ENCODE measurements around the gene WWC1.
"Not testable (repeated sequence)": the region's sequence is repeated elsewhere in the genome, so short reads cannot be mapped to it uniquely, and the experiment has no call there.

WWC1 gene

GRCh38 chr5:168415971-168416370, 124.5 kb downstream of the WWC1 start:
- no peak for DNase-seq

GRCh38 chr5:168417731-168418429, 126.4 kb downstream of the WWC1 start:
- no peak for DNase-seq

- no peak for DNase-seq
Observed at GRCh38 chr5:168420461-168420860, 129.0 kb downstream of the WWC1 start.

GRCh38 chr5:168422431-168422830, 131.0 kb downstream of the WWC1 start:
- no peak for DNase-seq

- no peak for DNase-seq
Observed at GRCh38 chr5:168423478-168423877, 132.0 kb downstream of the WWC1 start.

- no peak for DNase-seq
Observed at GRCh38 chr5:168423971-168424370, 132.5 kb downstream of the WWC1 start.

- no peak for DNase-seq
Observed at GRCh38 chr5:168424594-168425323, 133.3 kb downstream of the WWC1 start.

- DNase-seq: no peak
Observed at GRCh38 chr5:168426007-168426863, 134.8 kb downstream of the WWC1 start.

GRCh38 chr5:168426864-168427172, 135.4 kb downstream of the WWC1 start:
- no peak for DNase-seq

GRCh38 chr5:168427224-168427623, 135.8 kb downstream of the WWC1 start:
- DNase-seq: no peak

- no peak for DNase-seq
Observed at GRCh38 chr5:168428552-168428951, 137.1 kb downstream of the WWC1 start.

- no peak for DNase-seq
Observed at GRCh38 chr5:168430296-168430695, 138.9 kb downstream of the WWC1 start.

- no peak for DNase-seq
Observed at GRCh38 chr5:168432903-168433302, 141.5 kb downstream of the WWC1 start.

GRCh38 chr5:168434001-168434400, 142.6 kb downstream of the WWC1 start:
- DNase-seq: no peak

- DNase-seq: no peak
Observed at GRCh38 chr5:168434746-168435321, 143.4 kb downstream of the WWC1 start.

GRCh38 chr5:168435340-168435739, 143.9 kb downstream of the WWC1 start:
- not testable (repeated sequence) for DNase-seq

- DNase-seq: no peak
Observed at GRCh38 chr5:168438349-168438748, 146.9 kb downstream of the WWC1 start.

GRCh38 chr5:168443533-168443932, 152.1 kb downstream of the WWC1 start:
- DNase-seq: no peak

GRCh38 chr5:168443950-168444700, 152.7 kb downstream of the WWC1 start:
- no peak for DNase-seq

GRCh38 chr5:168446983-168447619, 155.7 kb downstream of the WWC1 start:
- no peak for DNase-seq

GRCh38 chr5:168447808-168448207, 156.4 kb downstream of the WWC1 start:
- DNase-seq: no peak

GRCh38 chr5:168449166-168449565, 157.7 kb downstream of the WWC1 start:
- DNase-seq: no peak
